GM10266 (cell line): ENCODE data around the gene C4orf46.

Source experiments
- DNase-seq: peaks from one replicate; pipeline ENCODE4 v3.0.0; 2012; ENCODE audit errors: extremely low spot score
- CTCF ChIP-seq: IDR thresholded peaks from 2 replicates; pipeline ENCODE4 v1.5.1; 2012; ENCODE audit warnings: mild to moderate bottlenecking, low read depth; ENCODE audit not compliant: control insufficient read depth, insufficient read depth; ENCODE audit errors: missing control alignments

C4orf46 gene

GRCh38 chr4:158681629-158682028 lies 9.9 kb upstream of the C4orf46 start:
- no peak for TF ChIP-seq CTCF
- DNase-seq, result no peak

GRCh38 chr4:158678767-158679166 lies 7.1 kb upstream of the C4orf46 start:
- DNase-seq, result no peak
- TF ChIP-seq CTCF, result no peak

- no peak for TF ChIP-seq CTCF
- no peak for DNase-seq
Observed at GRCh38 chr4:158676076-158676475, 4.4 kb upstream of the C4orf46 start.

GRCh38 chr4:158673633-158674032 lies 1.9 kb upstream of the C4orf46 start:
- DNase-seq, result no peak
- TF ChIP-seq CTCF, result no peak

- peak; percentile 88 for TF ChIP-seq CTCF
- DNase-seq, result peak; percentile 93
Observed at GRCh38 chr4:158671915-158672806, 474 bp upstream of the C4orf46 start, which contains the start of gene ETFDH. TSS of gene ETFDH (plus strand) at chr4:158672296. CDS start at chr4:158672457, 161 bp downstream.

- DNase-seq, result peak; percentile 56
- TF ChIP-seq CTCF, result no peak
Observed at GRCh38 chr4:158670975-158671664, 567 bp downstream of the C4orf46 start.

- DNase-seq, result no peak
- TF ChIP-seq CTCF, result no peak
Observed at GRCh38 chr4:158669310-158669709, 2.4 kb downstream of the C4orf46 start.
